ENCODE results near the gene STAT5B.
A peak's percentile ranks its signal among the peaks of the same experiment; 100 is the strongest.

The STAT5B gene

DNA sequence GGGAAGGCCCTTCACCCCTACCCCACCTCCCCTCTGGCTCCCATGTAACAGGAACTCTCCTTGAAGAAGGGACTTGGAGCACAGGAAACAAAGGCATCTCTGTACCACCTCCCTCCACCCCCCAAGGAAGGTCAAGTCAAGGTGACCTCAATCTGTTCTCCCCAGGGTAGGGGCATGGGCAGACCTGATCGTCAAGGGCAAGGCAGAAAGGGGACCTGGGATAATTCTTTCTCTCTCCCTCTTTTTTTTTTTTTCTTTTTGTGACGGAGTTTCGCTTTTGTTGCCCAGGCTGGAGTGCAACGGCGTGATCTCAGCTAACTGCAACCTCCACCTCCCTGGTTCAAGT, 7.8 kb upstream of the STAT5B start:
- no peak for DNase-seq

DNA sequence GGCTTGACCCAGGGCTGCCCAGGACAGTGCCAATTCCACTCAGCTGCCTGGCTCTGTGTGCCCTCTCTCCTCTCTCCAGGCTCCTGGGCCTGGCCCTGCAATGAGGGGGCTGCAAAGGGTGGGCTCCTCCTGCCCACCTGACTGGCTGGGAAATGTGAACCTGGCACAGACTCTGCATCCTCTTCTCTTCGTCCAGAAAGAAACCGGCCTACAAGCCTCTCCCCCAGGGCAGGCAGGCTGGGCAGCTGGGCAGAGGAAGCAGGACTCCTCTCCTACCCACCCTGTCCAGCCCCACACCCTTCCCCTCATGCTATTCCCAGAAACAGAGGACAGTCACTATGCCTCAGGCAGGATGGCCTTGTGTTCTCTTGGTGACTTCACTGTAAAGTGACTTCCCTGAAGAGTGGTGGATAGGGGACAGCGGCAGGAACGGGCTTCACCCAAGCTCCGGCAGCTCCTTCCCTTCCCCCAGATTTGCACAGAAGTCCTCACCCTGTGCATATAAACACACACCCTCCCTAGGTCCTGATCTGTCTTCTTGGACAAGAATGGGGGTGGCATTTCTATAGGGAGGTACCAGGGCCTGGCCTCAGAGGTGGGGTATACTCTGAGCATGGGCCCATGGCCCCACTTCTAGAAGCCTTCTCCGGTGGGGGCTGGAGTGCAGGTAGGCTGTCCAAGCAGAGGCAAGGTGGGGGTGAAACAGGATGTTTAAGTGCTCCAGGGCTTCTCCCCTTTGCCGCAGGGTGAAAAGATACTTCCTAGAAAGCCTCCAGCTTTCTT, 7.2 kb upstream of the STAT5B start:
- peak; percentile 1 for DNase-seq

DNA sequence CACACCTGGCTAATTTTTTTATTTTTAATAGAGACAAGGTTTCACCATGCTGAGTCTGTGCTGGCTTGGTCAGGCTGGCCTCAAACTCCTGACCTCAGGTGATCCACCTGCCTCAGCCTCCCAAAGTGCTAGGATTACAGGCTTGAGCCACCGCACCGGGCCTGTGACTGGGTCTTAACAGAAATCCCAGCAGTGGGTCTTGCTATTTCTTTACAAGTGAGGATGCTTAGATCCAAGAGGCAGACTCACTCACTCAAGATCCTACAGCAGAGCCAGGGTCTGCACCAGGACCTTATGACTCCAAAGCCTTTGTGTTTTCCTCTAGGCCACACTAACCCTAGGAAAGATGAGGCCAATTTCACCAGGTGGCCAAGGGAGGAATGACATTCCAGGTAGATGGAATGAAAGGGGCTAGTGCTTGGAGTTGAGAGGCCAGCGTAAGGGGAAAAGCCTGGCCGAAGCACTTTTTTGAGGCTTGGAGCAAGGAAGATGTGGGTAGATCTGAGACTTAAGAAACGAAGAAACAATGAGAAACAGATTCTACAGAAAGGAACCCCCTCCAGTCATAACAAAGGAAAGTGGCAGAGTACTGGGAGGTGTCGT, 6.4 kb upstream of the STAT5B start:
- peak; percentile 0 for DNase-seq

DNA sequence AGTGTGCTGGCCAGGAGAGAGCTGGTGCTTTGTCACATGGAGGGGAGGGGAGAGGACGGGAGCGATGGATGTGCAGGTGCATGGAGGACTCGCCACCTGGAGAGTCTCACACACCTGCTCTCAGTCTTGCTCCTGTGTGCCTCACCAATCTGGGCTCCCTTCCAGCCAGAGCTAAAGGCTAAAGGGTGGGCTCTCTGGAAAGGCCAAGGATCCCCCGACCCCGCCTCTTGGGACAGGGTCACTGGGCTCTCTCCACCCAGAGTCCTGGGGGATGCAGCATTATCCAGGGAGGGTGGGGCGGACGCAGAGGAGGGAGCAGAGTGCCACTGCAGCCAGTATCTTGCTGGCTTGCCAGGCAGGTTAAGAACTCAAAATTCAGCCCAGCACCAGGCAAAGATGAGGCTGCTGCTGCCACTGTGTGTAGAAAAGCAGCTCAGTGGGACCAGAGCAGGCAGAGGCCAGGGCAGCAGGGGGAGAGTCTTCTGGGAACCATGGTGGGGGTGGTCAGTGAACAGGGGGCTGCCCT, 5.4 kb upstream of the STAT5B start:
- peak; percentile 1 for DNase-seq

DNA sequence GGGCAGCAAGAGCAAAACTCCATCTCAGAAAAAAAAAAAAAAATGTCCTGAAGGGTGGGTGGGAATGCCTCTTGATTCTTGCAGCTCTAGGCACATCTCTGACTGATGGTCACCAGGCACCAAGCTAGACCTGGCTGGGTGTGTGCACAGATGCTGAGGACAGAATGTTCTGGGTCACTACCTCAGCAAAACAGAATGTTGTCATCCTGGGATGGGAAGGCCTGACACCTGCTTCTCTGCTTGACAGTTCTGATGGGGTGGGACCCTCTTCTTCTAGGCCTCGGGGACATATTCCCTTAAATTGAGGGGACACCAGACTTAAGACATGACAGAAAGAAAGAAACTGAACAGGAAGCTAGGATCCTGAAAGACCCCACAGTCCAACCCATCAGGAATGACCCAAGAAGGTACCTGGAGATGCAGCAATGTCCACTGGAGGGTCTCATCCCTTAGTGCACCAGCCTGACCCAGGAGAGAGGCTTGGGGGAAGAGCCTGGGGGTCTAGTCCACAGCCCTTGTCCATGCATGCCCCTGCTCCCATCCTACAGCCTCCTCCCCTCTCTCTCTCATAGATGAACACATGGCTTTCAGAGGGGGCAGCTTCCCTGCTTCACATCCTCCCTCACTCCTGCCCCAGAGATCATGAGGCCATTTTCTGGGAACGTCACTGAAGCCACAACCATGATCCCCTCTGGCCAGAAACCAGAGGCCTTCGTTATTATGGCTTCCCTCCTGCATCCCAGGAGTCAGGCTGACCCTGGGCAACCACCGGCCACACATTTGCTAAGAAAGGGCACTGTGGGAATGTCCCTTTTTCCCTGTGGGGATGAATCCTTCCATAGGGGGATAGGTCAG, 3.8 kb upstream of the STAT5B start:
- DNase-seq, result peak; percentile 1

DNA sequence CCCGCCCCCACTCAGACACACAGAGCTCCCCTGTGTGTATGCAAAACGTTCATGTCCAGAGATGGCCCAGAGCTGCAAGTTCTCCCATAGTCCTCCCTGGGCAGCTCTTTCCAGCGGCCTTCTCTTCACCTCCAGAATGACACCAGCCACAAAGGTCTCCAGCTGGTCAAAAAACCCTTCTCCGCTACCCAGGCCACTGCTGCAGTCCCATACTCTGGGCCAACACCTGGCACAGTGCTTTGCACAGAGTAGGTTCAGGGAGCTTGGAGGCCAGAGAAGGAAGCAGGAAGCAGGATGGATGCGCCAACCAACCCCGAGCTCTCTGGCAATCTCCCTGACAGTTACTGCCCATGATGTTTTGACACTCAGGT, 1.1 kb upstream of the STAT5B start:
- DNase-seq, result no peak

DNA sequence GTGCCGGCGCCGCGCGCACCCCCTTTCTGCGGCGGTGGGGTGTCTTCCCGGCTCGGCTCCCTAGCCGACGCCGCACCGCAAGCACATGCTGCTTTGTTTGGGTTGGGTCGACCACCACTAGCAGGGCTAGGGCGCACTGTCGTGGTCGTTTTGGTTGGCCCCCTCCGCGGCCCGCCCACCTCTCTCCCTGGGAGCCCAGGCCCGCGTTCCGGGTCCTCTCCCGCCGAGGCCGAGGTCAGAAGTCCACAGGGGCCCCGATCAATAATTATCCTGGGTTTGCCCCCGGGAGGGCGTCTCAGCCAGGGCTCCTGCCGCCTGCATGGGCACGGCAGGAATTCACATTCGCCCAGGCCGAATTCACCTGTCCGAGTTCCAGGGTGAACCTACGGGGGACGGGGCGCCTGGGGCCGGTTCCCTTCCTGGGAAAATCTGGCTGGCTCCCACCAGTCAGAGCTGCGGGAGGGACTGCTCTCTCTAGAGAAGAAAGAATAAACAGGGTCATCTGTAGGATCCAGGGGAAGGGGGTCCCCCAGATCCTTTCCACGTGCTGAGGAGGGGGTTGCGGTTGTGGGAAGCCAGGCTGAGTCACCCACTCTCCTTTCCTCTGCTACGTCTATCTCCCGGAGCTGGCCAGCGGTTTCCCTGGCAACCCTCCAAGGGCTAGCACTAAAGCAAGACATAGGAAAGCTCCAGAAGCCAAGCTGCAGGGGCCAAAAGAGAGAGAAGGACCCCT, 584 bp upstream of the STAT5B start:
- DNase-seq, result peak; percentile 35

DNA sequence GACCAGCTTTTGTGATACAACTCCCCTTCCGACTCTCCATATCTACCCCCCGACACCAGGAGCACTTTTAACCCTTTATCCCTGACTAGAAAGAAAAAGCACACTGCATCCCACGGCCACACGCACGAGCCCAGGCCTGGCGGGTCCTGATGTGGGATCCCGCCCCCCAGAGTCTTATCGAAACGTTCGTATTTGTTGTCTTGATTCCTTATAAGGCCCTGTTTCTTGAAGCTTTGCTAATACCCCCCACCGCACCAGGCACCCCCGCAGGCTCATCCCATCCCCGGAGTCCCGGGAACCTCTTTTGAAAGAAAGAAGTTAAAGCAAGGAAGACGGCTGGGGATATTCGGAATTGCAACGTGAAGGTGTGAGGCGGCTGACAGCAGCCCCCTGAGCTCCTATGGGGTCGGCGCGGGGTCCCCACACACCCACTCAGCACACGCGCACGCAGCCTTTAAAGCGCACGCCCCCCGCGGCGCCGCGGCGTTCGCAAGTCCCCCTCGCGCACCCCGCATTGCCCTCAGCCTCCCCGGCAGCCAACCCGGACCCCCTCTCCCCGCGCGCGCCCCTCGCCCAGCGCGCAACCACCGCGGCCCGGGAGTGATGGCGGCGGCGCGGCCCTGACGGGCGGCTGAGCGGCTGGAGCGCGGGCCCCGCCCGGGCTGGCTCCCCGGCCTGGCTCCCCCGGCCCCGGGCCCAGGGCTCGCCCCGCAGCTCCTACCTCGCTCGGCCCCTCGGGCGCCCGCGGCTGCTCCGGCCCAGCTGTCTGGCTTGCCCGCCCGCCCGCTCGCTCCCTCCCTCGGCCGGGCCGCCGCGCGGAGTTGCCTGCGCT, 448 bp downstream of the STAT5B start:
- peak; percentile 41 for DNase-seq

DNA sequence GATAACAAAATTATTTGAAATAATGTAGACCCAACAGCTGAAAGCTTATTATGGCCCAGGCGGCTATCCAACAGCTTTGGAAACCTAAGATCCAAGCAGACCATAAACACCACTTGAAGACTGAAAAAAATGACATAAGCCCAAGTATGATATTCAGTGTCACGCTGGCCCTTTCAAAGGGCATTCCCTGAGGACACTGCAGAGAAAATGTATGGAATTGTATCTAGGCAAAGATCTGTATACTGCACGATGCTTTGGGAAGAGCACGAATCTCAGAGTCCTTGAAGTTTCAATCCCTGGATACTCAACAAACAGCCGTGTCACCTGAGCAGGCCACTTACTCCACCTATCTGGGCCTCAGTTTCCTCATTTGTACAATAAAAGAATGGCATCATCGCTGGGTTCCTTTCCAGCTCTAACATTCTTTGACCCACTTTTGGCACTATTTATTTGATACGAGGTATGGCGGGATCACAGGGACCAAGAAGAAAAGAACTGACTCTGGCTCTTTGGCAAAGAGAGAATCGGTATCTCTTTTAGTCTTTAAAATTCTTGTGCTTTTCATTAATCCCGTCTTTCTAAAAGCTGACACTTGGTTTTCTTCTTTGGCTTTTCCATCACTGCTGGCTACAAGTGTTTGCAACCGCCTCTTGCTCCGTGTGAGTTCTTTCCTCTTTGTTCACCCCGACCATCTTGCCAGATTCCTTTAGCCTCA, 1.2 kb downstream of the STAT5B start:
- no peak for DNase-seq

DNA sequence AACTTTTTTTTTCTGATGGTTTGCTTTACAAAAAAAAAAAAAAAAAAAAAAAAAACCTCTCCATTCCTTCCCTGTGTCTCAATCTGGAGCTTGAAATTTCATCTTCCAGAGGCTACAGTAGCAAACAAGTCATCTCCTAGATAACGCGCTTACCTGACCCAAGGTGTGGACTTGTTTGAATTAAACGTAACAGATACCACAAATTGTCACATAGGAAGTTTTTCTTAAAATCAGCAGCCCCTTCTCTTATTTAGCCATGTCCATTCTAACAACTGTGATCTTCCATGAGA, 2.0 kb downstream of the STAT5B start:
- no peak for DNase-seq

DNA sequence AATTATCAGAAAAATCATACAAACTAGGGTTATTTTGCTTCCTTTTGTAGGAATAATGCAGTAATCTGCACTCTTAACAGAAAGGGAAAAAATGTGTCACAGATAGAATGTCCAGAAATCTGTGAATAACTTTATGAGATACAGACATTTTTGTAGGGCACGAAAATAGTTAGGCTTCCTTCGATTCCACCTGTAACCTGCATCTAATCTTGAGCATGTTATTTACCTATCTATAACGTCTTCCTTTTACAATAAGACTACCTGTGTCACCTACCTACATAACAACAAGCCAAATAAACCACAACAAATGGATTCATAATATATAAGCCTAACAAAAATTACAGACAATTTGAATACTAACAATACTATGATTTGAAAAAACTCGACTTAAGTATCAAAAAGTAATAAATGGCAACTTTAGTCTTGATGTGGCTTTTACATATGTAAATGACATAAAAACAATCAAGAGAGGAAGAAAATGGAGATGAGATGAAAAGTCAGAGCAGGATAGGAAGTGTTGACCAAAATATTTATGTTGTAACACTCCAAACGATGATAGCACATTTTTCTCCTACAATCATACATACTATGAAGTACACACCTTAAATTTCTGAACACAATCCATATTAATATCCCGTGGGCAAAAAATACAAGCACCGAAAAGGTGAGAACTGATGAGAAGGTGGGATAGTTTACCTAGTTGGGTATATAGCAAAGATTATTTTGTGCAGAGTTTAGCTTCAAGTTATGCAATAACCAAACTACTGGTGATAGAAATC, 2.5 kb downstream of the STAT5B start:
- no peak for DNase-seq

DNA sequence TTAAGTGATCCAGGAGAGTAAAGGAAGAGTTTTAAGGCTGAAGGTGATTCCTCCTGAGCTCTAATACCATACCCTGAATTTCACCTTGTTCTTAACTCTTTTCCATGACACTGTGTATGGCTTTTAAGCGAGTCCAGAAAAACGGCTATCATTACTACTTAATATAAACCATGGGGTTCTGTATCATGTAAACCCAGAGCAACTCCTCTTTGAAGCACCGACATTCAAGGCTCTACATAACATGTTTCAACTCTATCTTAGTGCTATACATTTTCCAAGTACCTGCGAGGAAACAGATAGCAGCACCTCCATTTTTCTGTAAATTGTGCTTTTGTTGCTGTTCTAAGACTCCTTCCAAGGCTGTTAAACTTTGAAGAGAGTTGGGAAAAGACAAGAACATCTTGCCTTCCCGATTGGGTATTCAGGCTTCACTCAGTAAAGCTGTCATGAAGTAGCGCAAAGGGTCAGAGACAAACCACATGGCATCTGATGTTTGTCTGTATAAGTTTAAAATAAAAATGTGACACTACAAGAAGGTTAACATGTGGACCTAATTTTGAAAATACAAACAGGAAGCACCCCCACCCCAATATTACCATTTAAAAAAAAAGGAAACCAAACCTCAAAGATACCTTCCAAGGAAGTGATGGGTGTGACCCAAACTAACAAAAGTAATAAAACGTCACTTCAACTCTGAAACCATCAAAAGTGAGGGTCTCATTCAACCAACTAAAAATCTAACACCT, 3.9 kb downstream of the STAT5B start:
- no peak for DNase-seq

DNA sequence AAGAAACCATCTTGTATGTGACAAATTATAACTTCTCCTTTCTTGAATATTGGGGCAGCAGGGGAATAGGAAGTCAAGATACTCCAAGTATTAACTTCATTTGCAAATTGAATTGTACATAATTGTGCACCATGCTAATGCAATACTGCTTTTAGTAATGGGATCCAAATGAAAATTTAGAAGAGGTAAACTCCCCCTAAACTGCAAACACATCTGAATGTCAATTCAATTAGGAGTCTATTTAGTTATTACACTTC, 4.5 kb downstream of the STAT5B start:
- no peak for DNase-seq

DNA sequence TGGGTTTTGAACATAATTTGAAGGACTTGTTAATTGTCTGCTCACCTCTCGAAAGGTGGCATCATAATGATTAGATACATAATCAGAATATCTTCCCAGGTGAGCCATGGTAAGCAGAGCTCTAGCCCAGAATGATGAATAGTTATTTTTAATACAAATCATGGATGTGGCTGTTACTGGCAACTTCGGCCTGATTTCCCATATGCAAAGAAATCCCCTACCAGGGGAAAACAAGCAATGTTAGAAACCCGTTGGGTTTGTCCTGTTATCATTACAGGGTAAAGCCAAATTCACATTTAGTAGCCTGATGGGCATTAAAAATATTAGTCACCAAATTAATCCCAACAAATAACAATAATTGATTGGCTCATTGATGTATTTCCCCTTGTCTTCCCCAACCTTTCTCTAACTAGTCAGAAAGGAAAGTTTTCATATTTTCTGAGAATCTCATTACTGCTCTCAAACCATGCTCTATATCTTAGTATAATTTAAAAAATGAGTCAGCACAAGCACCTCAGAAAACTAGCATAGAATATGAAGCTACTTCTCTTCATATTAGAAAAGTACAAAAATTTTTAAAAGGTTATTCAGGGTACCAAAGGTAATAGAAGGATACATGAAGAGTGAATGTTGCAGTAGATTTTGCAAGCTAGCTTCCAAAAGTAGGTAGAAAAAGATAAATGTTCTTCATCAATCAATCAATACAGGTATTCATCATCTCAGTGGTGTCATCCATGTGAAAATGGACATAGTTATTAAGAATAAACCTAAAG, 5.0 kb downstream of the STAT5B start:
- DNase-seq, result no peak

DNA sequence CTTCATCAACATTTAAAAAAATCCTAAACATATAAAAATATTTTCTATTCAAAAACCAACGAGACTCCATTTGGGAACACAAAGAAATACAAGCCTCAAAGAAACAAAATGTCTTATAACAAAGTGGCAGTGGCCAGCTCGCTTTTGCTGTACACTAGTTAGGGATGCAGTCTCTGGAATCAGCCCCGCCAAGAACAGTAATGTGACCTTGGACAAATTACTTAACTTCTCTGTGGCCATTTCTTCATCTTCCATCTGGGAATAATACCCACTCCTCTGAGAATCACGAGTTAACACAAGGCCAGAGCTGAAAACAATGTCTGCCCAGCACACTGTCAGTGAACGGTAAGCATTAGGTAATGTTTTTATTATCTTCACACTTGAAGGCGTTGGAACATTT, 5.6 kb downstream of the STAT5B start:
- no peak for DNase-seq

DNA sequence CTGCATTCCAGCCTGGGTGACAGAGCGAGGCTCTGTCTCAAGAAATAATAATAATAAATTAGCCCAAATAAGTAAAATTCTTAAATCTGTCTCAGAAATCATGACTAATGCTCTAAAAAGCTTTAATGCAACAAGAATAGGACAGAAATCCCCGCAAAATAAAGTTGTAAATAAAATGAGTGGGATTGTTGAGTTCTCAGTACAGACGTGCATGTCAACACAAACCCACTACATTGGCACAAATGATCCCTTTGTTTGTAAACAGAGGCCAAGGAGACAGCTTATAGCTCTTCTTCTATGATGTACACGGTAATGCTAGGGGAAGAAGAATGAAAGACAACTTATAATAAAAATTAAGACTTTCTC, 6.0 kb downstream of the STAT5B start:
- DNase-seq, result no peak

DNA sequence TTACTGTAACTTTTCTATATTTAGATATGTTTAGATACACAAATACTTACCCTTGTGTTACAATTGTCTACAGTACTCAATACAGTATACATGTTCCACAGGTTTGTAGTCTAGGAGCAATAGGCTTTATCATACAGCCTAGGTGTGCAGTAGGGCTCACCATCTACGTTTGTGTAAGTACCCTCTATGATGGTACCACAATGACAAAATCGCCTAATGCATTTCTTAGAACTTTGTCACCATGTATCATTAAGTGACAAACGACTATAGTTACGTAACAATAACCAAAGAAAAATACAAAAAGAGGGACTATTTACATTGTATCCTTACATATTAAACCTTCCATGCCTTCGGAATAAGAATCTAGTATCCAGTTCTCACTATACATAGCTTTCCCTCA, 8.0 kb downstream of the STAT5B start:
- DNase-seq, result no peak

DNA sequence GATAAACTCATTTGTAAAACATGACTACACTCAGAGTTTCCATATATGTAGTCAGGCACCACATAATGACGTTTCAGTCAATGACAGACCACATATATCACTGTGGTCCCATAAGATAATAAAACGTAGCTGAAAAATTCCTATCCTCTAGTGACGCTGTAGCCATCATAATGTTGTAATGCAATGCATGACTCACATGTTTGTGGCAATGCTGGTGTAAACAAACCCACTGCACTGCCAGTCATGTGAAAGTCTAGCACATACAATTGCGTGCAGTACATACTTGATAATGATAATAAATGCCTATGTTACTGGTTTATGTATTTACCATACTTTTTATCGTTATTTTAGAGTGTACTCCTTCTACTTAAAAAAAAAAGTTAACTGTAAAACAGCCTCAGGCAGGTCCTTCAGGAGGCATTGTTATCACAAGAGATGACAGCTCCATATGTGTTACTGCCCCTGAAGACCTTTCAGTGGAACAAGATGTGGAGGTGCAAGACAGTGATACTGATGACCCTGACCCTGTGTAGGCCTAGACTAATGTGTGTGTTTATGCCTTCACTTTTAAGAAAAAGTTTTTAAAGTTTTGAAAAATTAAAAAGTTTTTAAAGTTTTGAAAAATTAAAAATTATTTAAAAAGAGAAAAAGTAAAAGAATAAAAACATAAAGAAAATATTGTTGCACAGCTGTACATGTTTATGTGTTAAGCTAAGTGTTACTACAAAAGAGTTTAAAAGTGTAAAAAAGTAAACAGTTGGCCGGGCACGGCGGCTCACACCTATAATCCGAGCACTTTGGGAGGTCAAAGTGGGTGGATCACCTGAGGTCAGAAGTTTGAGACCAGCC, 9.0 kb downstream of the STAT5B start:
- peak; percentile 46 for DNase-seq

DNA sequence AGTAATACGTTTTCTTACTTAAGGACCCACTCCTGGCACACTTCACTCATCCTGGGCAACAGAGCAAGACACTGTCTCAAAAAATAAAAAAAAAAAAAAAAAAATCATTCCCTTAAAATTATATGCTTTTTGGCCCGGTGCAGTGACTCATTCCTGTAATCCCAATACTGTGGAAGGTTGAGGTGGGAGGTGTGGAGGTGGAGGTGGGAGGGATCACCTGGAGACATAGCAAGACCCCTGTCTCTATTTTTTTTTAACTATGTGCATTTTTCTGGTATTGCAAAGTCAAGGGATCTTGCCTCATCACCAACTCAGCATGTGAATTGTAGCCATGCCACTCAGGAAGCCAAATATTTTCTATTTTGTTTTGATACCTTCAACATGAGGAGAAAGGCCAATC, 9.7 kb downstream of the STAT5B start:
- DNase-seq, result no peak

All from activated CD4-positive, alpha-beta T cell treated with anti-CD3 and anti-CD28 coated beads for 48 hours (primary cell).